ENCODE data around the gene PPT2. TPM values are rescaled to one million over a fixed set of nuclear protein-coding genes. Genes with fewer than 3 reads are reported as not detected.

The PPT2 gene
- total and polyA plus RNA-seq, 2 of the 13 experiments (the other 11 are each of a cell fraction or from before 2014, with no cell fraction given): 39.2 to 61.8 TPM

- peak; percentile 51; the same call in 1 of the 2 replicates for TF ChIP-seq KAT8 (CRISPR knock-in tag; IDR thresholded peaks at IDR 0.05)
- TF ChIP-seq ZNF550 (CRISPR knock-in tag; IDR thresholded peaks at IDR 0.05; ENCODE audit: borderline replicate concordance): no peak
- TF ChIP-seq SP140L (CRISPR knock-in tag; IDR thresholded peaks at IDR 0.05; ENCODE audit: borderline replicate concordance): 0 out of 2 replicates have a peak, but pooled peaks have one; percentile 50
- TF ChIP-seq SNAI1 (CRISPR knock-in tag; IDR thresholded peaks at IDR 0.05; ENCODE audit: borderline replicate concordance): peak; percentile 59; the same call in 1 of the 2 replicates
- 0 out of 2 replicates have a peak, but pooled peaks have one; percentile 19 for TF ChIP-seq ZFP37 (CRISPR knock-in tag; IDR thresholded peaks at IDR 0.05; ENCODE audit: borderline replicate concordance)
- peak; percentile 48 for TF ChIP-seq TEAD3 (CRISPR knock-in tag; optimal IDR thresholded peaks at IDR 0.05; ENCODE audit: borderline replicate concordance)
- peak; percentile 61; the same call in 1 of the 2 replicates for TF ChIP-seq ARID4A (CRISPR knock-in tag; IDR thresholded peaks at IDR 0.05; ENCODE audit: borderline replicate concordance)
- no peak for TF ChIP-seq GABPA (IDR thresholded peaks at IDR 0.05; ENCODE audit: low read depth, low read length)
- TF ChIP-seq GABPA (CRISPR knock-in tag; IDR thresholded peaks at IDR 0.05; ENCODE audit: low read depth): peak; percentile 76
- 0 out of 4 replicates have a peak, but pooled peaks of 1 of the 2 experiments have one; percentile 23 for TF ChIP-seq EP300 (IDR thresholded peaks at IDR 0.05; ENCODE audit: low read depth in 2 of 2, low read length in 2 of 2)
- 0 out of 2 replicates have a peak, but pooled peaks have one; percentile 30 for TF ChIP-seq EP300 (CRISPR knock-in tag; IDR thresholded peaks at IDR 0.05; ENCODE audit: borderline replicate concordance)
- TF ChIP-seq ZNF513 (CRISPR knock-in tag; conservative IDR thresholded peaks at IDR 0.05): no peak
- peak; percentile 75; the same call in 1 of the 2 replicates for TF ChIP-seq ZNF788 (CRISPR knock-in tag; IDR thresholded peaks at IDR 0.05; ENCODE audit: borderline replicate concordance)
- peak; percentile 99 for TF ChIP-seq ZNF263 (CRISPR knock-in tag; IDR thresholded peaks at IDR 0.05)
- TF ChIP-seq ZNF552 (CRISPR knock-in tag; IDR thresholded peaks at IDR 0.05; ENCODE audit: borderline replicate concordance): no peak
- no peak for TF ChIP-seq SUZ12 (IDR thresholded peaks at IDR 0.05; ENCODE audit: low read depth, low read length)
- no peak for TF ChIP-seq ZBTB10 (CRISPR knock-in tag; IDR thresholded peaks at IDR 0.05; ENCODE audit: borderline replicate concordance)
- TF ChIP-seq SP4 (CRISPR knock-in tag; IDR thresholded peaks at IDR 0.05): 0 out of 2 replicates have a peak, but pooled peaks have one; percentile 30
- TF ChIP-seq THAP7 (CRISPR knock-in tag; IDR thresholded peaks at IDR 0.05): peak; percentile 59; the same call in 1 of the 2 replicates
Observed at GRCh38 chr6:32190054-32190851, 36.3 kb downstream of the PPT2 start, which contains the start of gene PBX2 (continued).
